ENCODE results near the gene IL26. TPM values are rescaled to one million over a fixed set of nuclear protein-coding genes. Genes with fewer than 3 reads are reported as not detected.

The IL26 gene
- total RNA-seq, 4 donors from 2014 or later: not detected

DNA sequence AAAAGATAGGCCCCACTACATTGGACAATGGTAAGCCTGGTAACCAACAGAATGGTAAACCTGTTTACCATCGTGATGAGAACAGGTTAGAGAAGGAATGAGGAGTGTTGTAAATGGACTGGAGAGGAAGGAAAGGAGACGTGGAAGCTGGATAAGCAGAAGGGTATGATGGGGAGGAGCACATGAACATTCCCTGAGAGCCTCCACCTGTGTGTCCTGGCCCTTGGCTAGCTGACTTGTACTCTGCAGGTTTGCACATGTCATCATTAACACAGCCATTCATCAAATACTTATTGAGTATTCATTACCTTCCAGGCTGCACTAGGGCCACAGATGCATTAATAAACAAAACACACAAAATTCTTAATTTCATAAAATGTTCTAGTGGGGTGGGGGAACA is 4.3 kb upstream of the IL26 start:
- Histone ChIP-seq H3K27ac (replicated peaks in 1 of 4) (no peak overlapping the region), H3K27me3 (no peaks in the 10 kb centered on the region), H3K36me3 (no peaks in the 10 kb centered on the region), H3K4me1 (peaks cover 0 to under 1% (median 0%) of the 10 kb centered on the region in 4 donors), H3K4me3 (no peak overlapping the region), H3K9me3 (no peaks in the 10 kb centered on the region)
- TF ChIP-seq, protein P1, sequence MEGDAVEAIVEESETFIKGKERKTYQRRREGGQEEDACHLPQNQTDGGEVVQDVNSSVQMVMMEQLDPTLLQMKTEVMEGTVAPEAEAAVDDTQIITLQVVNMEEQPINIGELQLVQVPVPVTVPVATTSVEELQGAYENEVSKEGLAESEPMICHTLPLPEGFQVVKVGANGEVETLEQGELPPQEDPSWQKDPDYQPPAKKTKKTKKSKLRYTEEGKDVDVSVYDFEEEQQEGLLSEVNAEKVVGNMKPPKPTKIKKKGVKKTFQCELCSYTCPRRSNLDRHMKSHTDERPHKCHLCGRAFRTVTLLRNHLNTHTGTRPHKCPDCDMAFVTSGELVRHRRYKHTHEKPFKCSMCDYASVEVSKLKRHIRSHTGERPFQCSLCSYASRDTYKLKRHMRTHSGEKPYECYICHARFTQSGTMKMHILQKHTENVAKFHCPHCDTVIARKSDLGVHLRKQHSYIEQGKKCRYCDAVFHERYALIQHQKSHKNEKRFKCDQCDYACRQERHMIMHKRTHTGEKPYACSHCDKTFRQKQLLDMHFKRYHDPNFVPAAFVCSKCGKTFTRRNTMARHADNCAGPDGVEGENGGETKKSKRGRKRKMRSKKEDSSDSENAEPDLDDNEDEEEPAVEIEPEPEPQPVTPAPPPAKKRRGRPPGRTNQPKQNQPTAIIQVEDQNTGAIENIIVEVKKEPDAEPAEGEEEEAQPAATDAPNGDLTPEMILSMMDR (IDR thresholded peaks at IDR 0.05): no peak
- TF ChIP-seq EP300 (IDR thresholded peaks at IDR 0.05) (no peak), POLR2A (IDR thresholded peaks at IDR 0.05; ENCODE audit: low read depth) (no peak), POLR2AphosphoS5 (IDR thresholded peaks at IDR 0.05) (no peak)
- 86% methylated on average over 2 of the region's 2 CpGs for WGBS
- no peak for DNase-seq (ENCODE audit: extremely low spot score)
- intact Hi-C loops (cut with DNase I): loop anchor here (10.0 kb wide), 1 partner anchor 455 kb away; the partner anchor contains the start of gene NUP107

DNA sequence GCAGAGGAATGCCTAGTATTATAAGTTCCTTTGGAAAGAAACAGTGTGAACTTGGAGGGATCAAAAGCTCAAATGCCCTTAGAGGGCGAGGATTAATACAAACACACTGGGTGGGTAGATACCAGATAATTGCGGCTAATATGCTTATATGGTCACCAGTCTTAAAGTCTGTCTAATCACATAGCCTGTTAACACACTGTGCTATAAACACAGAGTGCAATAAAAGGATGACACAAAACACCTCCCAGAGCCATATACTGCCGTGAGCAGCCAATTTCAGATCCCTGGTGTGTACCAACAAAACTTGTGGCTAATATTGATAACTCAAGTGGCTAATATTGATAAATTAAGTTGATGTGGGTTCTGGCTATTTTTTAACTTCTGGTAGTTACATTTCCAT is 1.7 kb upstream of the IL26 start:
- DNase-seq (ENCODE audit: extremely low spot score): no peak
- H3K9me3 ChIP-seq: no peaks in the 10 kb centered on the region
- no peak overlapping the region for H3K27ac ChIP-seq (replicated peaks in 1 of 4)
- H3K36me3 ChIP-seq: no peaks in the 10 kb centered on the region
- intact Hi-C loops (cut with DNase I): loop anchor here (10.0 kb wide), 1 partner anchor 457 kb away; the partner anchor contains the start of gene NUP107
- peaks cover 0 to 20% (median 9%) of the 10 kb centered on the region in 4 donors for H3K4me1 ChIP-seq
- no peak for TF ChIP-seq POLR2A (IDR thresholded peaks at IDR 0.05; ENCODE audit: low read depth)
- no peak for TF ChIP-seq EP300 (IDR thresholded peaks at IDR 0.05)
- TF ChIP-seq, protein P1 (IDR thresholded peaks at IDR 0.05): no peak
- TF ChIP-seq POLR2AphosphoS5 (IDR thresholded peaks at IDR 0.05): no peak
- H3K27me3 ChIP-seq: no peaks in the 10 kb centered on the region
- no peak overlapping the region for H3K4me3 ChIP-seq
- 58% methylated on average over 3 of the region's 3 CpGs for WGBS

DNA sequence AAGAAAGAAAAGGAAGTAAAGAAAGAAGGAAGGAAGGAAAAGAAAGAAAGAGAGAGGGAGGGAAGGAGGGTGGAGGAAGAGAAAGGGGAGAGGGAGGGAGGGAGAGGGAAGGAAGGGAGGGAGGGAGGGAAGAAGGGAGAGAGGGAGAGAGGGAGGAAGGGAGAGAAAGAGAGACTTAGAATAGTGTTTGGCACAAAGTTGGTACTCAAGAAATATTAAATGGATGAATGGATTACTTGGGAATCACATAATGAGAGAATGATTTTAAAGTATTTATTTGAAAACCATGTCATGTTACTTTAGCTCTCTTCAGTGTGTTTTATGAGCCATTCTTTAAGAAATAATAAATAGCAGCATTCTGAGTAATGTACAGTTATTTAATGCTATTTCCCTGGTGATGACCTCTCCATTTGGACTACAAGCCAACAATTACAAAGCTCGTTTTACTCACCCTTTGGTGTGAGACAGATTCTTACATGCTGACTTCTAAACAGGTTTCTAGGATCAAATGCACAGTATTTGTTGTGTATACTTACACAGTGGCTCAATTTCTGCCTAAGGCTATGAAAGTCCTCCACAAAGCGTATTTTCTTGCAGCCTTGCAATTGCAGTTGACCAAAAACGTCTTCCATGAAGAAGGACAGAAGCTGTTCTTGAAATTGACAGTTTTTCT is 861 bp downstream of the IL26 start:
- peaks cover 0 to 22% (median 11%) of the 10 kb centered on the region in 4 donors for H3K4me1 ChIP-seq
- WGBS: 57% methylated on average over 3 of the region's 3 CpGs
- H3K36me3 ChIP-seq: no peaks in the 10 kb centered on the region
- H3K4me3 ChIP-seq: no peak overlapping the region
- no peak for DNase-seq (ENCODE audit: extremely low spot score)
- intact Hi-C loops (cut with DNase I): loop anchor here (10.0 kb wide), 1 partner anchor 460 kb away; the partner anchor contains the start of gene NUP107
- TF ChIP-seq, protein P1 (IDR thresholded peaks at IDR 0.05): no peak
- TF ChIP-seq EP300 (IDR thresholded peaks at IDR 0.05) (no peak), POLR2A (IDR thresholded peaks at IDR 0.05; ENCODE audit: low read depth) (no peak), POLR2AphosphoS5 (IDR thresholded peaks at IDR 0.05) (no peak)
- no peak overlapping the region for H3K27ac ChIP-seq (replicated peaks in 1 of 4)
- H3K27me3 ChIP-seq: no peaks in the 10 kb centered on the region
- H3K9me3 ChIP-seq: no peaks in the 10 kb centered on the region

DNA sequence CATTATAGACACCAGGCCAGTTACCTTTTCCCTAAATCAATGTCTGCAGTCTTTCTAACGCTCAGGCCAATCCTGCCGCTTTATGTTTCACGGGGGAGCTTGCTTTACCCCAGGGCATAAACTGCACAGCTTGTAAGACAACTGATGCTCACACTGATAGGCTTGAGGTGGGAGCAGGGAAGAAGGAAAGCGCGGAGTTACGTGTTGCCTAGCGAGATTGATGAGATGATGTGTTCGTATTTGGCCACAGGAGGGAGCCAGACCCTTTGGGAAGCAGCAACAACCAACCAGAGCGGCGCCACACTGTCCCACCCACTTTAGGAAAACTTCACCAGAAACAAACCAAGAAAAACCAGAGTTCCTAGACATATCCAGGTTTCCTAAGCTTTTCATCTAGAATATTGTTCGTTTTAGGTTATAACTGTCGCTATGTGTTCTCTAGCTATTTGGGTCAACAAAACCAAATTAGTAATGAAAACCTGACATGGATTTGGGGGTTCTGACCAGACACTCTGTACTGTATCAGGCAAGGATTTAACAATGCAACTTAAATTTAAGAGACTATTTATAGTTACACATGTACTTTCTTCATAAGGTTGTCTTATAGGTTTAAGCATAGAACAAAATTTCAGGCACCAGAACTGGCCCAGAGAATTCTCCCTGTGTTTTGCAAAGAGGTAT is 2.4 kb downstream of the IL26 start:
- TF ChIP-seq POLR2AphosphoS5 (IDR thresholded peaks at IDR 0.05): peak; percentile 19 to 44
- TF ChIP-seq POLR2A (IDR thresholded peaks at IDR 0.05; ENCODE audit: low read depth): no peak
- TF ChIP-seq, protein P1 (IDR thresholded peaks at IDR 0.05): peak; percentile 82 to 85 (median 84)
- no peak for TF ChIP-seq EP300 (IDR thresholded peaks at IDR 0.05)
- intact Hi-C loops (cut with DNase I): loop anchor here (1.0 to 10.0 kb wide), 2 partner anchors 94 to 462 kb away; partner anchors contain the start of gene NUP107
- H3K9me3 ChIP-seq: no peaks in the 10 kb centered on the region
- H3K4me1 ChIP-seq: peaks cover 0 to 22% (median 11%) of the 10 kb centered on the region in 4 donors
- H3K27me3 ChIP-seq: no peaks in the 10 kb centered on the region
- WGBS: 3% methylated on average over 12 of the region's 12 CpGs
- no peaks in the 10 kb centered on the region for H3K36me3 ChIP-seq
- peak; percentile 95 for DNase-seq (ENCODE audit: extremely low spot score)
- H3K4me3 ChIP-seq: peak overlapping the region in 2 of 4 donors; percentile 21 to 39
- peak overlapping the region in 1 of 4 donors; percentile 22 for H3K27ac ChIP-seq (replicated peaks in 1 of 4)

Measured in esophagus muscularis mucosa (tissue), 4 donors.